Smooth muscle cell (in vitro differentiated cells): ENCODE measurements around the gene SNAI1. TPM values are rescaled to one million over a fixed set of nuclear protein-coding genes. Genes with fewer than 3 reads are reported as not detected.

Source experiments
- DNase-seq: peaks from one replicate; lab custom pipeline; 2025; ENCODE audit not compliant: unreplicated experiment; lab: John Stamatoyannopoulos, UW
- H2AFZ ChIP-seq: fragments of 200-600 bp; sonication (generic); 2 replicates; pipeline ENCODE4 v1.6.0; 2016; ENCODE audit warnings: antibody characterized with exemption, low read depth, mild to moderate bottlenecking
- H3F3A ChIP-seq: fragments of 200-600 bp; sonication (generic); 2 replicates; pipeline ENCODE4 v1.6.0; 2017; ENCODE audit warnings: antibody characterized with exemption, low read depth
- H3K27ac ChIP-seq: fragments of 200-600 bp; sonication (generic); 2 replicates; pipeline ENCODE4 v1.5.1; 2016; ENCODE audit warnings: low read depth, mild to moderate bottlenecking
- H3K27me3 ChIP-seq: fragments of 200-600 bp; sonication (generic); 2 replicates; pipeline ENCODE4 v1.6.1; 2016; ENCODE audit warnings: low read depth, mild to moderate bottlenecking
- H3K36me3 ChIP-seq: fragments of 200-600 bp; sonication (generic); 2 replicates; pipeline ENCODE4 v1.5.1; 2016; ENCODE audit warnings: low read depth
- H3K4me1 ChIP-seq: fragments of 200-600 bp; sonication (generic); 2 replicates; pipeline ENCODE4 v1.5.1; 2016; ENCODE audit warnings: low read depth
- H3K4me2 ChIP-seq: fragments of 200-600 bp; sonication (generic); 2 replicates; pipeline ENCODE4 v1.6.0; 2016; ENCODE audit warnings: mild to moderate bottlenecking
- H3K4me3 ChIP-seq: fragments of 200-600 bp; sonication (generic); 2 replicates; pipeline ENCODE4 v1.5.1; 2016; ENCODE audit warnings: mild to moderate bottlenecking
- H3K79me2 ChIP-seq: fragments of 200-600 bp; sonication (generic); 2 replicates; pipeline ENCODE4 v1.6.0; 2016; ENCODE audit warnings: low read depth, mild to moderate bottlenecking
- H3K9ac ChIP-seq: fragments of 200-600 bp; sonication (generic); 2 replicates; pipeline ENCODE4 v1.6.0; 2016; ENCODE audit warnings: low read depth
- H3K9me3 ChIP-seq: fragments of 200-600 bp; sonication (generic); replicated peaks from 2 replicates; pipeline ENCODE4 v1.5.1; 2016; ENCODE audit warnings: low read depth
- H4K20me1 ChIP-seq: fragments of 200-600 bp; sonication (generic); 2 replicates; pipeline ENCODE4 v1.6.0; 2016; ENCODE audit warnings: low read depth
- CTCF ChIP-seq: fragments of 200-600 bp; sonication (generic); IDR thresholded peaks from 2 replicates; pipeline ENCODE4 v1.5.1; 2017; ENCODE audit warnings: borderline replicate concordance, mild to moderate bottlenecking, antibody characterized with exemption; ENCODE audit not compliant: insufficient read depth, poor library complexity, severe bottlenecking
- WGBS: methylation state at CpG from one replicate; pipeline ENCODE4 v1.1.7; 2016; ENCODE audit warnings: low lambda C conversion rate; 5-methylcytosine and 5-hydroxymethylcytosine counted together
- polyA plus RNA-seq: library from polyadenylated mRNA; unstranded; fragments of >200 nt; fragmentation: Nextera tagmentation; extraction: Ambion mirVana; gene quantifications from 2 replicates; pipeline ENCODE4 v1.2.1, GENCODE V29; 2016
- total RNA-seq: library from RNA; depleted of rRNA; stranded (reverse); fragments of >200 nt; gene quantifications from 2 replicates; pipeline ENCODE4 v1.2.3, GENCODE V29; 2014

SNAI1 gene
- total and polyA plus RNA-seq, 2 experiments from 2014 or later: 3.7 to 20.7 TPM

GRCh38 chr20:50001784-50002311 is 19.1 kb downstream of the SNAI1 start:
- no peak for TF ChIP-seq CTCF
- Histone ChIP-seq H3K4me2 (no peak overlapping the region), H3K27ac (no peak overlapping the region), H3K4me1 (no peaks in the 10 kb centered on the region), H3K4me3 (no peak overlapping the region), H3F3A (no peaks in the 10 kb centered on the region), H3K9me3 (no peaks in the 10 kb centered on the region), H3K36me3 (no peaks in the 10 kb centered on the region), H3K27me3 (no peaks in the 10 kb centered on the region), H3K9ac (no peak overlapping the region), H4K20me1 (no peaks in the 10 kb centered on the region), H2AFZ (no peak overlapping the region), H3K79me2 (no peaks in the 10 kb centered on the region)
- 84% methylated on average over 9 of the region's 9 CpGs for WGBS
- DNase-seq: no peak

- Histone ChIP-seq H3K9me3 (no peaks in the 10 kb centered on the region), H3K36me3 (no peaks in the 10 kb centered on the region), H3K9ac (no peak overlapping the region), H3K4me3 (no peak overlapping the region), H3K27ac (no peak overlapping the region), H3K4me2 (no peak overlapping the region), H3K79me2 (no peaks in the 10 kb centered on the region), H2AFZ (no peak overlapping the region), H3K27me3 (no peaks in the 10 kb centered on the region), H3K4me1 (no peaks in the 10 kb centered on the region), H4K20me1 (no peaks in the 10 kb centered on the region), H3F3A (no peaks in the 10 kb centered on the region)
- DNase-seq: no peak
- TF ChIP-seq CTCF: no peak
- WGBS: 48% methylated on average over 4 of the region's 4 CpGs
These were observed 20.5 kb downstream of the SNAI1 start for GRCh38 chr20:50003253-50003656.

GRCh38 chr20:50004229-50004628 is 21.4 kb downstream of the SNAI1 start:
- TF ChIP-seq CTCF: no peak
- Histone ChIP-seq H3K4me1 (no peaks in the 10 kb centered on the region), H3K9me3 (no peaks in the 10 kb centered on the region), H3K27ac (no peak overlapping the region), H3K9ac (no peak overlapping the region), H3F3A (no peaks in the 10 kb centered on the region), H3K4me3 (no peak overlapping the region), H3K79me2 (no peaks in the 10 kb centered on the region), H3K36me3 (no peaks in the 10 kb centered on the region), H3K27me3 (no peaks in the 10 kb centered on the region), H3K4me2 (no peak overlapping the region), H4K20me1 (no peaks in the 10 kb centered on the region), H2AFZ (no peak overlapping the region)
- no peak for DNase-seq
- WGBS: 66% methylated on average over 4 of the region's 4 CpGs

GRCh38 chr20:50005471-50005981 is 22.7 kb downstream of the SNAI1 start:
- WGBS: 64% methylated on average over 7 of the region's 7 CpGs
- Histone ChIP-seq H3K4me1 (peaks cover 5% of the 10 kb centered on the region), H3K4me2 (no peak overlapping the region)

More at GRCh38 chr20:50005471-50005981, 22.7 kb downstream of the SNAI1 start:
- TF ChIP-seq CTCF: no peak
- Histone ChIP-seq H3K36me3 (no peaks in the 10 kb centered on the region), H2AFZ (no peak overlapping the region), H3K9ac (no peak overlapping the region), H3K4me3 (no peak overlapping the region), H3K27ac (no peak overlapping the region), H3F3A (no peaks in the 10 kb centered on the region), H3K79me2 (no peaks in the 10 kb centered on the region), H3K27me3 (no peaks in the 10 kb centered on the region), H3K9me3 (no peaks in the 10 kb centered on the region), H4K20me1 (no peaks in the 10 kb centered on the region)
- DNase-seq: no peak
